Activated T-cell treated with anti-CD3 and anti-CD28 coated beads for 48 hours (primary cell): ENCODE data around the gene TNNT1.

Source experiments
- DNase-seq: peaks from one replicate; pipeline ENCODE4 v3.0.0-alpha.2; 2020; ENCODE audit warnings: low read depth

The TNNT1 gene

DNA sequence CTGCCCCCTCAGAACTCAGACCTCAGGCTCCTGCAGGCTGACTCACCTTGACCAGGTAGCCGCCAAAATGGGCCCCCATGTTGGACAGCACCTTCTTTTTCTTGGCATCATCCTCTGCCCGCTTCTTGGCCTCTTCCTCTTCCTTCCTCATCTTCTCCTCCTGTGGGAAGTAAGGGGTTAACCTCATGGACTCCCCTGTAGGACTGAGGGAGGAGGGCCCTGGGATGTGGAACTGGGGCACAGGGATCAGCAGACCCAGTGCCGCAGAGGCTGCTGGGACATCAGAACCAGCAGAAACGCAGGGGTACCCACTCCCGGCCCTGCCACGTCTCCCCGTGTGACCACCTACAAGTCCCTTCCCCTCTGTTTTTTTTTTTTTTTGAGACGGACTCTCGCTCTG is 11.1 kb downstream of the TNNT1 start:
- no peak for DNase-seq

GRCh38 chr19:55136399-55137102 is 12.5 kb downstream of the TNNT1 start:
- no peak for DNase-seq

GRCh38 chr19:55134736-55135135 is 14.3 kb downstream of the TNNT1 start:
- DNase-seq, result no peak

- no peak for DNase-seq
Observed at GRCh38 chr19:55133639-55134444, 15.2 kb downstream of the TNNT1 start.

DNA sequence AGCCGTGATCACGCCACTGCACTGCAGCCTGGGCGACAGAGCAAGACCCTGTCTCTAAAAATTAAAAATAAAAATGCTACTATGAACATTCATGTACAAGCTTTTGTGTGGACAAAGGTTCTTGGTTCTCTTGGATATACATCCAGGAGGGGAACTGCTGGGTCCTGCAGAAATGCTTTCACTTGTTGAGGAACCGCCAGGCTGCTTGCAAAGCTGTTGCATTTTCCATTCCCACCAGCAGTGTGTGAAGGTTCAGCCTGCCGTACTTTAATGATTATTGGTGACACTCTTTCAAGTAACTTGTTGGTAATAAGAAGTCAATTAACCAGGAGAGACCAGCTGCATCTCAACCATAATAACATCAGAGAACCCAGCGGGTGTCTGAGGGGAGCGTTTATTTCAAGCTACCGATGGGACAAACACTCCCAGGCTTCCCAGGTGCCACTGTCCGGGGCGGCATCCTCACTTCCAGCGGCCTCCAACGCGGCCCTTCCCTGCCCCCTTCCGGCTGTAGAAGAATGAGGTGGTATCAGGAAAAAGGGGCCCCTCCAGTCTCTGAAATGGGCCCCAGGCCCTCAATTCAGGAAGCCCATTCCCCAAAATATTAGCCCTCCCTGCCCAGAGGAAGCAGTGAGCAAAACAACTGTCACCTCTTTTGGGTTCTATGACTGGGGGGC is 16.4 kb downstream of the TNNT1 start:
- DNase-seq, result no peak

DNA sequence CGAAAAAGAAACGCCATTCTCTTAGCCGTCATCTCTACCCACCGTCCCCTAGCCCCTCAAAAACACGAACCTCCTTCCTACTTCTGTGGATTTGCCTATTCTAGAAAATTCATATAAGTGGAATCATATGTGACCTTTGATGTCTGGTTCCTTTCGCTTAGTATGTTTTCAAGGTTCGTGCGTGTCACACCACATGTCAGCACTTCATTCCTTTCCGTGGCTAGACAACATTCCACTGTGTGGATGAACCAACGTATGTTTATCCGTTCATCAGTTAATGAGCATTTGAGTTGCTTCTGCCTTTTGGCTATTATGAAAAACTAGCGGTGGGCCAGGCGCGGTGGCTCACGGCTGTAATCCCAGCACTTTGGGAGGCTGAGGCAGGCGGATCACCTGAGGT is 17.6 kb downstream of the TNNT1 start:
- no peak for DNase-seq

GRCh38 chr19:55119053-55119452 is 30.0 kb downstream of the TNNT1 start:
- no peak for DNase-seq

DNA sequence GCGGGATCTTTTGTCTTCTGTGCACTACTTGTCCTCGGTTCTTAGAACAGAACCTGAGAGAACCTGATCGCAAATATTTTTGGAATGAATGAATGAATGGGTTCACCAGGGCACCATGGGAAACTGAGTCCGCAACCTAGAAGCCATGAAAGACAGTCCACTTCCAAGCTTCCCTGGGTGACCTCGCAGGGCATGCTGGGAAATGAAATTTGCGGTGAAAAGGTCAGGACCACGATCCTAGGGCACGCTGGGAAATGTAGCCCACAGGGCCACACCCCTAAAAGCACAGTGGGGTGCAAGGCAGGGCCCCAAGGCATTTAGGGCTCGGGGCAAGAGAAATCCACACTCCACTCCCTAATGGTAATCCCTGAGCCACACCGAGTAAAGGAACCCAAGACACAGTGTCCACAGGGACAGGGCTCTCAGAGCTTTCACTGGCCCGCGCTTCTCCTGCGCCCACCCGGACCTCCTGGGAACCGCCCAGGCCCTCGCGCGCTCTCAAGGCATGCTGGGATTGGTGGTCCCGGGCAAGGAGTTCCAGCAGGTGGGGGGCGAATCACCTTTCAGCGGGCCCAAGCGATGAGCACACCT is 30.5 kb downstream of the TNNT1 start:
- DNase-seq, result no peak

GRCh38 chr19:55117663-55118391 is 31.2 kb downstream of the TNNT1 start:
- peak; percentile 95 for DNase-seq

DNA sequence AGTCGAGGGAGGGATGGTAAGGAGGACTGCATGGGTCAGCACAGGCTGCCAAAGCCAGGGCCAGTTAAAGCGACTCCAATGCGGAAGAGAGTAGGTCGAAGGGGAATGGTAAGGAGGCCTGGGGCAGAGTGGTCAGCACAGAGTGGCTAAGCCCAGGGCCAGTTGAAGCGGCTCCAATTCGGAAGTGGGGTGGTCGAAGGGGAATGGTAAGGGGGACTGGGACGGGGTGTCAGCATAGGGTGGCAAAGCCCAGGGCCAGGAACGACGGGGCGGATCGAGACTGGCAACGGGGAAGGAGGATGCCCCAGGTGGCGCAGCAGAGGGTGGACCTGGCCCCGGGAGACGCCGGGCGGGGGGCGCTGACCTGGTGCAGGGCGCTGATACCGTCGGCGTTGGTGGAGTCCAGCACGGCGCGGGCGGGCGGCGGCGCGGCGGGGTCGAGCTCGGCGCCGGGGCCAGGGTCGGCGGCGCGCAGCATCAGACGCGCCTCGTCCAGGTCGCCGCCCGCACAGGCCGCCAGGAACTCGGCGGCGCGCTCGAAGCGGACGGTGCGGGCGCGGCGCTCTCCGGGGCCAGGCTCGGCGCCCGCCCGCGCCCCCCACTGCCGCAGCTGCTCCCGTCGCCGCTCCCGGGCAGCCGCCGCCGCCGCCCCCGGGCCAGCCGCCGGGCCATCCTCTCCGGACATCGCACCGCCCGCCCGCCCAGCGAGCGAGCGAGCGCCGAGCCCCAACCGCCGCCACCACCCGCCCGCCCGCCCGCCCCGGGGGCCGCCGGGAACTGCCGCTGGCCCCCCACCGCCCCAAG is 31.9 kb downstream of the TNNT1 start, which contains the start of gene PPP1R12C:
Gene PPP1R12C, minus strand, starts transcription at position 779 of the 804 bp plus-strand sequence. Its CDS starts 94 bp downstream, at position 685.
- DNase-seq, result no peak

DNA sequence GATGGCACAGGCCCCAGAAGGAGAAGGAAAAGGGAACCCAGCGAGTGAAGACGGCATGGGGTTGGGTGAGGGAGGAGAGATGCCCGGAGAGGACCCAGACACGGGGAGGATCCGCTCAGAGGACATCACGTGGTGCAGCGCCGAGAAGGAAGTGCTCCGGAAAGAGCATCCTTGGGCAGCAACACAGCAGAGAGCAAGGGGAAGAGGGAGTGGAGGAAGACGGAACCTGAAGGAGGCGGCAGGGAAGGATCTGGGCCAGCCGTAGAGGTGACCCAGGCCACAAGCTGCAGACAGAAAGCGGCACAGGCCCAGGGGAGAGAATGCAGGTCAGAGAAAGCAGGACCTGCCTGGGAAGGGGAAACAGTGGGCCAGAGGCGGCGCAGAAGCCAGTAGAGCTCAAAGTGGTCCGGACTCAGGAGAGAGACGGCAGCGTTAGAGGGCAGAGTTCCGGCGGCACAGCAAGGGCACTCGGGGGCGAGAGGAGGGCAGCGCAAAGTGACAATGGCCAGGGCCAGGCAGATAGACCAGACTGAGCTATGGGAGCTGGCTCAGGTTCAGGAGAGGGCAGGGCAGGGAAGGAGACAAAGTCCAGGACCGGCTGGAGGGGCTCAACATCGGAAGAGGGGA is 32.7 kb downstream of the TNNT1 start:
- DNase-seq, result peak; percentile 43

DNA sequence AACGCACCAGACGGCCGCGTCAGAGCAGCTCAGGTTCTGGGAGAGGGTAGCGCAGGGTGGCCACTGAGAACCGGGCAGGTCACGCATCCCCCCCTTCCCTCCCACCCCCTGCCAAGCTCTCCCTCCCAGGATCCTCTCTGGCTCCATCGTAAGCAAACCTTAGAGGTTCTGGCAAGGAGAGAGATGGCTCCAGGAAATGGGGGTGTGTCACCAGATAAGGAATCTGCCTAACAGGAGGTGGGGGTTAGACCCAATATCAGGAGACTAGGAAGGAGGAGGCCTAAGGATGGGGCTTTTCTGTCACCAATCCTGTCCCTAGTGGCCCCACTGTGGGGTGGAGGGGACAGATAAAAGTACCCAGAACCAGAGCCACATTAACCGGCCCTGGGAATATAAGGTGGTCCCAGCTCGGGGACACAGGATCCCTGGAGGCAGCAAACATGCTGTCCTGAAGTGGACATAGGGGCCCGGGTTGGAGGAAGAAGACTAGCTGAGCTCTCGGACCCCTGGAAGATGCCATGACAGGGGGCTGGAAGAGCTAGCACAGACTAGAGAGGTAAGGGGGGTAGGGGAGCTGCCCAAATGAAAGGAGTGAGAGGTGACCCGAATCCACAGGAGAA is 33.5 kb downstream of the TNNT1 start:
- DNase-seq, result no peak

- no peak for DNase-seq
Observed at GRCh38 chr19:55114566-55115145, 34.4 kb downstream of the TNNT1 start.

DNA sequence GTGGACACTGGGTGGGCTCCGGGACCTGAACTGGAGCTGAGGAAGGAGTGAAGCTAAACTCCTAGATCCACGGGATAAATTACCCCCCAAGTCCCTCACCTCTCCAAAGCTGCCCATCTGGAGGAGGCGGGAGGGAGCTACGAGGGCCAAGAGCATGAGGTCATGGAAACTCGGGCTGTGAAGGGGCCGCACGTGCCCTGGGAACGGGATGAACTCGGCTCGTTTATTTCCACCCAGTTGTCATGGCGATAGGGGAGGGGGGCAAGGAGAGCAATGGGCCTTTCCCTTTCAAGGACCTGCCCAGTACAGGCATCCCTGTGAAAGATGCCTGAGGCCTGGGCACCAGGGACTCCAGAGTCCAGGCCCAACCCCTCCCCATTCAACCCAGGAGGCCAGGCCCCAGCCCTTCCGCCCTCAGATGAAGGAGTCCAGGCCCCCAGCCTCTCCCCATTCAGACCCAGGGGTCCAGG is 35.4 kb downstream of the TNNT1 start:
- no peak for DNase-seq

GRCh38 chr19:55112777-55113569 is 36.0 kb downstream of the TNNT1 start:
- no peak for DNase-seq

DNA sequence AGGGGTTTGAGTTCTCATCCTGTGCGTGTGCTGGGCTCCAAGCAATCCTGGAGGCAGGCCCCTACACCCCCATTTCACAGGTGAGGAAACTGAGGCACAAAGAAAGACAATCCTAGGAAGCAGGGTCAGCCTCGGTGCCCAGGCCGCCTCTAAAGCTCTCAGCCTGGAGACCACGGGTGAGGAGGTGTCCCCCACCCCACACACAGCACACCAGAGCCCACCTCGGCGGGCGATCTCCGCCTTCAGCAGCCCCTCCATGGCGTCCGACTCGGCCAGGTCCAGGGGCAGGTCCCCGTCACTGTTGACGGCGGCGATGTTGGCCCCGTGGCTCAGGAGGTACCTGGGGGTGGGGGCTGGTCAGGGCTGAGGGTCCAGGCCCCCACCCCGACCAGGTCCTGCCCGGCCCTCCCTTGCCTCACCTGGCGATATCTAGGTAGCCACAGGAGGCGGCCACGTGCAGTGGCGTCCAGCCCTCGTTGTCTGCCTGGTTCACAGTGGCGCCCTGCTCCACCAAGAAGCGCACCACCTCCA is 36.7 kb downstream of the TNNT1 start:
- no peak for DNase-seq

- DNase-seq, result no peak
Observed at GRCh38 chr19:55111238-55111831, 37.7 kb downstream of the TNNT1 start.
